A549 (cell line): Measurements from ENCODE around the gene OR51B5. TPM values are rescaled to one million over a fixed set of nuclear protein-coding genes. Genes with fewer than 3 reads are reported as not detected.

Experiments
- ATAC-seq, 2 experiments: fragments of 200-7000 bp in 1 of 2; fragments of >200 bp in 1 of 2; cut with Nextera tagmentation in 1 of 2; cut with Tn5 transposase in 1 of 2; 3 replicates each; pipeline versions ENCODE4 v1.8.0 to v1.9.1; 2018 to 2020; ENCODE audit warnings: mild to moderate bottlenecking in 1 of 2, moderate library complexity in 1 of 2
- CTCF ChIA-PET: fragments of 300-600 bp; sonication (Branson Sonifier 250); formaldehyde crosslinking; extraction: SDS; loops from one replicate; lab custom pipeline; 2021; ENCODE audit warnings: antibody characterized with exemption, inconsistent platforms; lab: Yijun Ruan, JAX
- POLR2A ChIA-PET: fragments of 350-600 bp; formaldehyde crosslinking; extraction: SDS; loops from one replicate; lab custom pipeline; 2021; ENCODE audit warnings: antibody characterized with exemption, inconsistent platforms; lab: Yijun Ruan, JAX
- DNase-seq, 2 experiments: peaks; one replicate each; pipeline versions ENCODE4 v3.0.0 to v3.0.0-alpha.2; 2011 to 2016; ENCODE audit warnings: low read depth in 1 of 2, low spot score in 1 of 2
- FAIRE-seq: peaks from 2 replicates; lab custom pipeline; 2011; peaks lifted over from hg19 to GRCh38; lab: Jason Lieb, UNC
- H3K27ac ChIP-seq, 2 experiments: fragments of >200 bp; sonication (Bioruptor Twin); formaldehyde crosslinking; 3 replicates each; pipeline ENCODE4 v1.5.1; 2016 to 2017
- H3K4me1 ChIP-seq: fragments of >200 bp; sonication (Bioruptor Twin); formaldehyde crosslinking; 3 replicates; pipeline ENCODE4 v1.6.1; 2016
- H3K4me2 ChIP-seq: fragments of >200 bp; sonication (Bioruptor Twin); formaldehyde crosslinking; 3 replicates; pipeline ENCODE4 v1.6.1; 2016
- H3K4me3 ChIP-seq: fragments of >200 bp; sonication (Bioruptor Twin); formaldehyde crosslinking; 3 replicates; pipeline ENCODE4 v1.5.1; 2016
- H3K9me3 ChIP-seq: fragments of >200 bp; sonication (Bioruptor Twin); formaldehyde crosslinking; 3 replicates; pipeline ENCODE4 v1.6.1; 2016
- BCL3 ChIP-seq: fragments of >200 bp; sonication (Bioruptor Twin); formaldehyde crosslinking; IDR thresholded peaks from 3 replicates; pipeline ENCODE4 v1.6.1; 2016
- BHLHE40 ChIP-seq: IDR thresholded peaks from 2 replicates; pipeline ENCODE4 v1.6.1; 2012; ENCODE audit warnings: low read depth, low read length, inconsistent platforms
- ELK1 ChIP-seq: fragments of 150-350 bp; IDR thresholded peaks from 2 replicates; pipeline ENCODE4 v1.6.1; 2014; ENCODE audit warnings: low read depth, mild to moderate bottlenecking, low read length
- GATA3 ChIP-seq: IDR thresholded peaks from 2 replicates; pipeline ENCODE4 v1.6.1; 2012; ENCODE audit warnings: borderline replicate concordance
- JUNB ChIP-seq: fragments of >200 bp; sonication (Bioruptor Twin); formaldehyde crosslinking; IDR thresholded peaks from 2 replicates; pipeline ENCODE4 v1.6.1; 2016
- NPAS2 ChIP-seq: fragments of 250-450 bp; sonication (Bioruptor Pico); IDR thresholded peaks from 2 replicates; pipeline ENCODE4 v1.8.0; 2022; ENCODE audit warnings: mild to moderate bottlenecking, moderate library complexity, borderline replicate concordance
- PBX3 ChIP-seq: IDR thresholded peaks from 2 replicates; pipeline ENCODE4 v1.6.1; 2012
- PHF8 ChIP-seq: fragments of 200-600 bp; sonication (generic); IDR thresholded peaks from 2 replicates; pipeline ENCODE4 v1.6.1; 2016; ENCODE audit warnings: low read depth, mild to moderate bottlenecking, antibody characterized with exemption, moderate library complexity, borderline replicate concordance
- POLR2AphosphoS2 ChIP-seq: conservative IDR thresholded peaks from 2 replicates; pipeline ENCODE4 v1.6.1; 2012; ENCODE audit warnings: low read length, improper control_type of control experiment, inconsistent platforms
- RARB ChIP-seq: fragments of 250-450 bp; sonication (Bioruptor Pico); IDR thresholded peaks from 2 replicates; pipeline ENCODE4 v1.8.0; 2021; ENCODE audit warnings: mild to moderate bottlenecking, moderate library complexity
- RNF2 ChIP-seq: fragments of 200-600 bp; sonication (generic); IDR thresholded peaks from 2 replicates; pipeline ENCODE4 v1.6.1; 2016; ENCODE audit warnings: low read depth, mild to moderate bottlenecking, antibody characterized with exemption, moderate library complexity, borderline replicate concordance
- TFCP2L1 ChIP-seq: fragments of 250-450 bp; sonication (Bioruptor Pico); IDR thresholded peaks from 2 replicates; pipeline ENCODE4 v1.5.0; 2021; ENCODE audit warnings: mild to moderate bottlenecking
- WGBS: methylation state at CpG from one replicate; pipeline ENCODE4 v1.1.6; 2017; ENCODE audit errors: missing lambda C conversion rate; 5-methylcytosine and 5-hydroxymethylcytosine counted together
- polyA plus RNA-seq, 4 experiments: library from polyadenylated mRNA; depleted of rRNA in 3 of 4; stranded (reverse); fragments of >200 nt; fragmentation: RNase III in 1 of 4; extraction: RNeasy Plus Mini Kit Qiagen cat#74134 plus additional on column Dnase treatment in 1 of 4; gene quantifications; 2 replicates in 3 of 4; 3 replicates in 1 of 4; pipeline ENCODE4 v1.2.3, GENCODE V29; 2011 to 2017
- TF ChIP-seq, protein P1 (sequence below): fragments of 200-600 bp; sonication (generic); IDR thresholded peaks from 2 replicates; pipeline ENCODE4 v1.6.1; 2016; ENCODE audit warnings: antibody characterized with exemption, mild to moderate bottlenecking, moderate library complexity
- TF ChIP-seq, protein P2 (sequence below): fragments of >200 bp; sonication (Bioruptor Twin); formaldehyde crosslinking; IDR thresholded peaks from 2 replicates; pipeline ENCODE4 v1.6.1; 2016

Gene OR51B5
- polyA plus RNA-seq, 2 of the 4 experiments (the other 2 are of a cell fraction): 0.06 to 0.09 TPM

DNA sequence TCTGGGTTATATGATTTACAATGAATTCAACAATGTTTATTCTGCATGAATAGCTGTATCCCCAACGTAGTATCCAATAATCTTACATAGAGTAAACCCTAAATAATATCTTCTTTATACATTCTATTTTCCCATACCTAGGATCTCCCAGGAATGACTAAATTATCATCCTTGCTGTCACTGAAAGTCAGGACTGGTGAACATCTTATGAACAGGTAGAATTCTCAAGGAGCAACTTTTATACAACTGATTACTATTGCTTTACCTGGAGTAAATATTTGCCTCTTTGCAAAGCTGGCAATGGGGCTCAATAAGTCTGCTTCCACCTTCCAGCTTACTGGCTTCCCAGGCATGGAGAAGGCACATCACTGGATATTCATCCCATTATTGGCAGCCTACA lies 7.9 kb upstream of the OR51B5 start, which contains the start of gene OR51B6:
TSS of gene OR51B6 (plus strand) at position 301 of the 400 bp plus-strand sequence. CDS start at position 301, 0 bp downstream.
- DNase-seq (no peak), FAIRE-seq (no peak), ATAC-seq (no peak)
- 0% methylated on average over 1 of the region's 1 CpG for WGBS
- Histone ChIP-seq H3K9me3 (no peaks in the 10 kb centered on the region), H3K4me3 (no peak within 1 kb of the TSS), H3K4me2 (no peak within 1 kb of the TSS), H3K27ac (no peak within 1 kb of the TSS), H3K4me1 (no peaks in the 10 kb centered on the region)
- ChIA-PET POLR2A (no interaction called here), CTCF (no interaction called here)
- TF ChIP-seq, protein P1, sequence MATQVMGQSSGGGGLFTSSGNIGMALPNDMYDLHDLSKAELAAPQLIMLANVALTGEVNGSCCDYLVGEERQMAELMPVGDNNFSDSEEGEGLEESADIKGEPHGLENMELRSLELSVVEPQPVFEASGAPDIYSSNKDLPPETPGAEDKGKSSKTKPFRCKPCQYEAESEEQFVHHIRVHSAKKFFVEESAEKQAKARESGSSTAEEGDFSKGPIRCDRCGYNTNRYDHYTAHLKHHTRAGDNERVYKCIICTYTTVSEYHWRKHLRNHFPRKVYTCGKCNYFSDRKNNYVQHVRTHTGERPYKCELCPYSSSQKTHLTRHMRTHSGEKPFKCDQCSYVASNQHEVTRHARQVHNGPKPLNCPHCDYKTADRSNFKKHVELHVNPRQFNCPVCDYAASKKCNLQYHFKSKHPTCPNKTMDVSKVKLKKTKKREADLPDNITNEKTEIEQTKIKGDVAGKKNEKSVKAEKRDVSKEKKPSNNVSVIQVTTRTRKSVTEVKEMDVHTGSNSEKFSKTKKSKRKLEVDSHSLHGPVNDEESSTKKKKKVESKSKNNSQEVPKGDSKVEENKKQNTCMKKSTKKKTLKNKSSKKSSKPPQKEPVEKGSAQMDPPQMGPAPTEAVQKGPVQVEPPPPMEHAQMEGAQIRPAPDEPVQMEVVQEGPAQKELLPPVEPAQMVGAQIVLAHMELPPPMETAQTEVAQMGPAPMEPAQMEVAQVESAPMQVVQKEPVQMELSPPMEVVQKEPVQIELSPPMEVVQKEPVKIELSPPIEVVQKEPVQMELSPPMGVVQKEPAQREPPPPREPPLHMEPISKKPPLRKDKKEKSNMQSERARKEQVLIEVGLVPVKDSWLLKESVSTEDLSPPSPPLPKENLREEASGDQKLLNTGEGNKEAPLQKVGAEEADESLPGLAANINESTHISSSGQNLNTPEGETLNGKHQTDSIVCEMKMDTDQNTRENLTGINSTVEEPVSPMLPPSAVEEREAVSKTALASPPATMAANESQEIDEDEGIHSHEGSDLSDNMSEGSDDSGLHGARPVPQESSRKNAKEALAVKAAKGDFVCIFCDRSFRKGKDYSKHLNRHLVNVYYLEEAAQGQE: no peak
- no peak for TF ChIP-seq RNF2
- no peak for TF ChIP-seq GATA3
- no peak for TF ChIP-seq JUNB
- TF ChIP-seq BHLHE40: no peak
- TF ChIP-seq, protein P2, sequence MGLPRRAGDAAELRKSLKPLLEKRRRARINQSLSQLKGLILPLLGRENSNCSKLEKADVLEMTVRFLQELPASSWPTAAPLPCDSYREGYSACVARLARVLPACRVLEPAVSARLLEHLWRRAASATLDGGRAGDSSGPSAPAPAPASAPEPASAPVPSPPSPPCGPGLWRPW: no peak

DNA sequence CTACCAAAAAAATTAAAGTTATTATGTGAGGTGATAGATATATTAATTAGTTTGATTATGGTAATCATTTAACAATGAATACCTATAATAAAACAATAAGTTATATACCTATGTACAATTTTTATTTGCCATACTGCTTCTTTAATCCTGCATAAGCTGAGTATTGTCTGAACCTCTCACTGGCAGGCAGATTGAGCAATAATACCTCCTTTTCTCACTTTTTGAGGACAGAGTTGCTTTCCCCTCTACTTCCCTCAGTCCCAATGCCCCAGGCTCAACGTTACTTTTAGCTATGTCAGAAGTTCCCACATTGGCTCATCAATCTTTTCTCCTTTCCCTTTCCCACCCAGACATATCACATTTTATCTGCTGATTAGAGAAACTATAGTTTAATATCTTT lies 6.2 kb upstream of the OR51B5 start:
- no peak overlapping the region for H3K4me3 ChIP-seq
- H3K27ac ChIP-seq: no peak overlapping the region
- no peak for TF ChIP-seq JUNB
- H3K4me1 ChIP-seq: no peaks in the 10 kb centered on the region
- POLR2A ChIA-PET: no interaction called here
- ATAC-seq (no peak), DNase-seq (no peak), FAIRE-seq (no peak)
- 0% methylated on average over 1 of the region's 1 CpG for WGBS
- CTCF ChIA-PET: no interaction called here
- no peaks in the 10 kb centered on the region for H3K9me3 ChIP-seq
- no peak overlapping the region for H3K4me2 ChIP-seq

DNA sequence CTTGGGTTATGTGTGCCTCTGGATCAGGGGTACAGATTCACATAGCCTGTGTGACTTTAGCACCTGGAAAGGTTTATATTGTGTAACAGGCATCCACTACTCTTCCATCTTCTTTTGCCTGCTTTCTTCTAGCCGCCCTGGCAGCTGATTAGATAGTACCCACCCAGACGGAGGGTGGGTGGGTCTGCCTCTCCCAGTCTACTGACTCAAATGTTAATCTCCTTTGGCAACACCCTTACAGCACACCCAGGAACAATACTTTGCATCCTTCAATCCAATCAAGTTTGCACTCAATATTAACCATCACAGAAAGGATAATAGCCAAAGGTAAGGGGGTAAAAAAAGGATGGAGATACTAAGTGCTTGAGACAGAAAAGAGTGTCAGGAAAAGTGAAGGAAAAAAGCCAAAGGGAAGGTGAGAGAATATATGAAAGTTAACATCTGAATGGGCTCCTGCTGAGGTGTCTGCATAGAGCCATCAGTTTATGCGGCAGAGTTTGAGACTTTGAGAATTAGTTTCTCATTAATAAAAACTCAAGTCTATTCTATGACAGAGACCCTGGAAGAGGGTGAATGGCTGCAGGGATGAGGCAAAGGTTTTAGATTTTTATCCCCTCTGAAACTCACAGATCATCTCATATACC lies 5.3 kb upstream of the OR51B5 start:
- DNase-seq (no peak), FAIRE-seq (no peak), ATAC-seq (no peak)
- no peak for TF ChIP-seq TFCP2L1 (CRISPR knock-in tag)
- no peak for TF ChIP-seq PHF8
- TF ChIP-seq, protein P2: no peak
- no peak for TF ChIP-seq RARB
- no peak for TF ChIP-seq PBX3
- TF ChIP-seq ELK1: no peak
- TF ChIP-seq BCL3: no peak
- no peak for TF ChIP-seq NPAS2 (CRISPR knock-in tag)
- no peak for TF ChIP-seq POLR2AphosphoS2
- 23% methylated on average over 3 of the region's 3 CpGs for WGBS
- Histone ChIP-seq H3K4me2 (no peak overlapping the region), H3K4me1 (no peaks in the 10 kb centered on the region), H3K9me3 (no peaks in the 10 kb centered on the region), H3K4me3 (no peak overlapping the region), H3K27ac (no peak overlapping the region)
- ChIA-PET CTCF (no interaction called here), POLR2A (no interaction called here)
